HG02884 (cell line): Measurements from ENCODE around the gene CDHR2.

Experiments used
- ATAC-seq: cut with Tn5 transposase; IDR thresholded peaks from one replicate; pipeline ENCODE4 v1.9.1; 2021; ENCODE audit warnings: mild to moderate bottlenecking, moderate library complexity; ENCODE audit not compliant: unreplicated experiment

Gene CDHR2

DNA sequence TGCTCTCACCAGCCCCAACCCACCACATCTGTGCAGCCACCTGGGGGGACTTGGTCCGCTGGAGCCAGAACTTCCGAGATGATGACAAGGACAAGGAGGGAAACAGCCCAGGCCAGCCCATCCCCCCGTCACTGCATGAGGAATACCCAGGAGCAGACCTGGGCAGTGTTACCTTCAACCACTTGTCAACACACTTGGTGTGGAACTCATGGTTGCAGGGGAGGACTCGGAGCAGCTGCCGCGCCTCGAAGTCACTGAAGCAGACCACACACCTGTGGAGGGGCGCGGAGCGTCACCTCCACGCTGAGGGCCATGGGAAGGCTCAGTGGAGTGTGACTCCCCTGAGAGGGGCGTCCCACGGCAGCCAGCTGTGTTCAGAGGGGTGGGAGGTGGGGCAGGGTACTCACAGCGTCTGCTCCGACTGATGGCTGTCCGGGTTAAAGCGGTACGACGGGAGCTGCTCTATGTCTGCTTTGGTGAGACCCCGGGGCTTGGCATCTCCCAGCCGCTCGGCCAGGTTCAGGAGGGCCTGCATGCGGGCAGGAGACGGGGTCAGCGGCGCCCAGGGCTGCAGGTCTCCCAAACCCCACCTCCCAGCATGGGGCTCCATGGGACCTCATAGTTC lies 19.9 kb upstream of the CDHR2 start:
- no peak for ATAC-seq

GRCh38 chr5:176529741-176530141 lies 19.4 kb upstream of the CDHR2 start:
- ATAC-seq, result no peak

DNA sequence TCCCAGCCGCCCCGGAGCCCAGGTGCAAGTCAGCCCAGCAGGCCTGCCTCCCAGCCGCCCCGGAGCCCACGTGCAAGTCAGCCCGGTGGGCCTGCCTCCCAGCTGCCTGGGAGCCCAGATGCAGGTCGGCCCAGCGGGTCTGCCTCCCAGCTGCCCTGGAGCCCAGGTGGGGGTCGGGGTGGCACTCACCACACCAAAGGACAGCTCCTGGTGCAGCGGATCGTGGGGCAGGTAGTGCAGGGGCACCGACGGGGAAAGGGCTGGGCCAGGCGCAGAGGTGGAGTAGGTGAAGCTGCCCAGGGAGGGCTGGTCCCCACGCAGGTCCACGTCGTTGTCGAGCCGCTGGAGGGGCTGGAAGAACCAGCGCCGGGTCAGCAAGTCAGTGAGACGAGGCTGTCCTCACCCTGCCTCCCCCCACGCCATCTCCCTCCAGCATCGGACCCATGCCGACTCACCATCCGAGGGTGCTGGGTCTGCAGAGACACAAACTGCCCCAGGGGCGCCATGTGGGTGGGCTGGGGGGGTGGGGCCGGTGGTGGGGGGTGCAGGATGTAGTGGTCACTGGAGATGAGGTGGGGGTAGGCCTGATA lies 18.7 kb upstream of the CDHR2 start:
- no peak for ATAC-seq

DNA sequence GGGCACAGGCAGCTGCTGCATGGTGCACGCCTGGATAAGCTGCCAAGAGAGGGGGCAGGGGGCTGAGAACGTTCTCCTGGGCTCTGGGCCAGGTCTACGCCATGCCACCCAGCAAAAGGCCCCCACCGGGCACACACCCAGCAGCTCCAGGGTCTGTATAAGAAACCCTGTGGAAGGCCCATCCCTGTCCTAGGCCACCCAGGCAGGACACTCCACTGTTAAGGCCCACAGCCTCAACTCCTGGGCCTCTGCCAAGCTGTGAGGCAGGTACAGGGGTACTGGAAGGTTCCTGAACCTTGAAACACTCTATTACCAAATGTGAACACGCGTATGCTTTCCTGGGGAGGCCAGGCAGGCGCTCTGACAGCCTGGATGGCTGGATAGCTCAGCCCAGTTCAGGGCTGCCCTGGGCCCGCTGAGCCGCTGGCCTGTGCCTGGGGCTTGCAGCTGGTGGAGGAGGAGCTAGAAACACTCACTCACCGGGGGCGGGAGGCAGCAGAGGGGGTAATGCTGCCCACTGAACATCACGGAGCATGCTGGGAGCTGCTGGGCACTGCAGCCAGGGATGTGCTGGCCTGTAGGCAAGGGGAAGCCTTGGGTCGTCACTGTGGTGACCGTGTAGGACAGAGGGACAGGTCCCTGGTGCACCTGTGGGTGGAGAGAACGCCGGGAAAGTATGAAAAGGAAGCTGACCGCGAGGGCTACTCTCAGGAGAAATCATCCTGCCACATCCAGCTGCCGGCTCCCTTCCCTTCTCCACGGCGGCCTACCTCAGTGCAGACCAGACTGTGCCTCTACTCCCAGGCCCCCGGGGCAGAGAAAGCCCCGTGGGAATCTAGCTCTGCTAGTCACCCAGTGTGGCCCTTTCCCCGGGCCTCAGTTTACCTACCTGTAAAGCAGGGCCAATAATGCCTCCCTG lies 17.9 kb upstream of the CDHR2 start:
- ATAC-seq, result no peak

- no peak for ATAC-seq
These were observed 17.1 kb upstream of the CDHR2 start for GRCh38 chr5:176531902-176532493.

- ATAC-seq, result no peak
These were observed 16.3 kb upstream of the CDHR2 start for GRCh38 chr5:176532795-176533194.

- ATAC-seq, result no peak
These were observed 15.8 kb upstream of the CDHR2 start for GRCh38 chr5:176533390-176533789.

GRCh38 chr5:176533894-176534611 lies 15.1 kb upstream of the CDHR2 start:
- no peak for ATAC-seq

DNA sequence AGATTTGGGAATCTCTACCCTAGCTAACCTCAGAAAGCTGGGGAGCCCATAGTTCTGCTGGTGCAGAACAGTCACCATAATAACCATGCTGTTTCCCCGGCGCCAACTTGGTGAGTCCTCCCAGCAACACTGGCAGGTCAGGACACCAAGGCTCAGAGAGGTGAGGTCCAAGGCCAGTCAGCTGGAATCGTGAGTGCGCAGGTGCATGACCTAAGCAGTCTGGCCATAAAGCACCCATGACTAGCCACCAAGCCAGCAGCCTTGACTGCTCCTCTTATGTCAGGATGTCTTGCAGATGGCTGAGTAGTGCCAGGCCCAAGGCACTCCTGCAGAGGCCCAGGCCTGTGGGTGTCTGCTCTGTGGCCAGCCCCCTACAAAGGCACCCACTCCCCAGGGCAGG lies 14.5 kb upstream of the CDHR2 start:
- no peak for ATAC-seq

- ATAC-seq, result no peak
These were observed 14.0 kb upstream of the CDHR2 start for GRCh38 chr5:176535101-176535663.

DNA sequence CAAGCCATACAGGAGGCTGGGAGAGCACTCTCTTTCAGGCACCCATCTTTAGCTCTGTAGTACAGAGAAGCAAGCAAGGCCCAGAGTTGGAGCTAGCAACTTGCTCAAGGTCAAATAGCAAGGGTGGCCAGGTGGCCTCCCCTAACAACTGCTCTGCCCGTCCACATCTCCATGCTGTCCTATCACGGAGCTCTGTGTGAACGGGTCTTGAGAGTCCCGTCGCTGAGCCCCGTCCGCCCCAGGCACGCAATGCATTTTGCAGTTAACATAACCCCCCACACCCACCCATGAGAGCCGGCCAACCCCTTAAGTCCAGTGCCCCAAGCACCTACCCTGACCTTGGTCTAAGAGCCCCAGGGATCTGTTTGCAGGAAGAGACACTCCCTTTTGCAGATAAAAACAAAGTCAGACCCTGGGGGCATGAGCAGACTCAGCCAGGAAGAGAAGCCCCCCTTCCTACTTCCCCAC lies 13.4 kb upstream of the CDHR2 start:
- ATAC-seq, result no peak

GRCh38 chr5:176536132-176536901 lies 12.8 kb upstream of the CDHR2 start:
- ATAC-seq, result no peak

DNA sequence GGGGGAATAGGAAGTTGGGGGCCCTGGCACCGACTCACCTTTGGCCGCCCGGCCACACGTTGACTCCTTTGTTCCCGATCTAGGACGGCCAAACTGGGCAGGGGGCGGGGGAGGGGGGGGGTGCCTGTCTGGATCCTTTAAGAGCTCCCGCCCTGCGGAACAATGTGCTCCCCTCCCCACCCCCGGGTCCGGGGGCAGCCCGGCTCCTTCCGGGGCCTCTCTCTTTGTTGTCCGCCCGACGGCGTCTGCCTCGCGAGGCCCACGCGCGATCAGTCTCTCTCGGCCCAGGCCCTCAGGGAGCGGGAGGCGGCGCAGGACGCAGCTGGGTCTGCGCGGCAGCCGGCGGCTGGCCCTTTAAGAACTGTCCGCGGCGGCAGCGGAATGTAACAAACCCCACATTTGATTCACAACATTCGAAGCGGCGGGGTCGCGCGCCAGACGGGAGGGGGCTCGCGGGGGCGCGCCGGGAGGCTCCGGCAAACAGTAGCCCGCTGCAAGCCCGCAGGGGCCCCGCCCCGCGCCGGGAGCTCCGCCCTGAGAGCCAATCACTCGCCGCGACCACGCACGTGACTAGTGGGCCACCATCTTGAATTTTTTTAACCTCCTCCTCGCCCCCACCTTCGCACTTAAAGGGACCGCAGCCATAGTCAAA lies 12.1 kb upstream of the CDHR2 start, which contains the start of gene RNF44:
TSS of gene RNF44 (minus strand) at position 501 of the 652 bp plus-strand sequence. CDS start 4,930 bp downstream, outside the sequence.
- ATAC-seq, result peak; percentile 52

DNA sequence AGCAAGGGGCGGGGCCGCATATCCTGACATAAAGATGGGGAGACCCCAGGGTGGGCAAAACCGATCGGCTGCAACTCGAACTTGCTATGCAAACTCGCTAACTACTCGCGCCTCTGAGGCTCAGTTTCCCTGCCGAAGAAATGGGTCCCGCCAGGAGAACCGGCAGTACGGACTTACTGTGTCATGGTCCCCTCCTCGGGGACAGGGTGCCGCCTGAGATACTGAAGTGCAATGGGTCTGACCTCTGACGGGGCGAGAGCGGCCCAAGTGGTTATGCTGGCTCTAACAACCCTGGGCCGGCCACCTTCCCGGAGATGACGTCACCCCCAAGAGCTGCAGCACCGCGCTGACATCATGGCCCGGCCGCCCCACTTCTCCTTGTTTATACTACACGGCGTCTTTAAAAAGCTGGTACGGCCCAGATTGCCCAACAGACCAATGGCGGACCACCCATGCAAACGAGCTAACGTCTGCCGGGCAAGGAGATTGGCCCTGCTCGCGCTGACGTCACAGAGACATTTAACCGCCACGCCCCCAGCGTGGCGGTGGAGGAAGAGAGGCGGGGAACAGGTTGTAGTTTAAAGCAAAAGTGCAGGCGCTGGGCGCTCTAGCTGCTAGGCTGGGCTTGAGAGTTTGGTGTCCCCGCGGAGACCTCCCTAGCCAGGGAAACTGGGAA lies 11.4 kb upstream of the CDHR2 start:
- peak; percentile 67 for ATAC-seq

GRCh38 chr5:176538230-176538988 lies 10.7 kb upstream of the CDHR2 start:
- ATAC-seq, result no peak

DNA sequence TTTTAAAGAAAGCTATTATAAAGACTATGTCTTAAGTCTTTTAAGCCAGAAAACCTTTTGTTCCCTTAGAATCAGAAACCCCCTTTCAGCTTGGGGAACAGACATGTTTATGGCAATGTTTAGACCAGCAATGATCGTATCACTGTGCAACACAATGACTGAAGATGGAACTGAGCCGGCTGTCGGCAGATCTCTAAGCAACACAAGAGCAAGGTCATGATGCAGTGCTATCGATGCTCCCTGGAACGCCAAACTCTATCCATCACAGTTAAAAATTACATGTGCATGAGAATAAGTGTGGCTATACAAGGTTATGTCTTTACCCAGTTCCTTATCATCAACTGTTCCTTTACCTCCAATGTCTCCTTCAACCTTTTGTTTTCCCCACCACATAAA lies 10.2 kb upstream of the CDHR2 start:
- no peak for ATAC-seq

- ATAC-seq, result no peak
These were observed 8.7 kb upstream of the CDHR2 start for GRCh38 chr5:176540476-176540899.

- ATAC-seq, result no peak
These were observed 8.2 kb upstream of the CDHR2 start for GRCh38 chr5:176540956-176541337.
